Neural progenitor cell (in vitro differentiated cells): ENCODE results near the gene APIP. TPM values are rescaled to one million over a fixed set of nuclear protein-coding genes. Genes with fewer than 3 reads are reported as not detected.

Experiments used
- DNase-seq: peaks from one replicate; pipeline ENCODE4 v3.0.0-alpha.2; 2016; ENCODE audit warnings: low spot score
- H2AFZ ChIP-seq: fragments of 200-600 bp; sonication (generic); replicated peaks from 2 replicates; pipeline ENCODE4 v1.6.1; 2016; ENCODE audit warnings: antibody characterized with exemption
- H3F3A ChIP-seq: fragments of 200-600 bp; sonication (generic); 2 replicates; pipeline ENCODE4 v1.6.1; 2016; ENCODE audit warnings: antibody characterized with exemption, low read depth
- H3K27ac ChIP-seq: fragments of 200-600 bp; sonication (generic); 2 replicates; pipeline ENCODE4 v1.5.1; 2016; ENCODE audit warnings: mild to moderate bottlenecking
- H3K27me3 ChIP-seq: fragments of 200-600 bp; sonication (generic); 2 replicates; pipeline ENCODE4 v1.6.1; 2016; ENCODE audit warnings: mild to moderate bottlenecking, moderate library complexity
- H3K36me3 ChIP-seq: fragments of 200-600 bp; sonication (generic); 2 replicates; pipeline ENCODE4 v1.5.1; 2016
- H3K4me1 ChIP-seq: fragments of 200-600 bp; sonication (generic); 2 replicates; pipeline ENCODE4 v1.6.1; 2016; ENCODE audit warnings: mixed run types
- H3K4me2 ChIP-seq: fragments of 200-600 bp; sonication (generic); 2 replicates; pipeline ENCODE4 v1.6.1; 2016
- H3K4me3 ChIP-seq: fragments of 200-600 bp; sonication (generic); 2 replicates; pipeline ENCODE4 v1.5.1; 2016
- H3K79me2 ChIP-seq: fragments of 200-600 bp; sonication (generic); 2 replicates; pipeline ENCODE4 v1.6.1; 2016; ENCODE audit warnings: low read depth
- H3K9ac ChIP-seq: fragments of 200-600 bp; sonication (generic); 2 replicates; pipeline ENCODE4 v1.6.1; 2016
- H3K9me3 ChIP-seq: fragments of 200-600 bp; sonication (generic); 2 replicates; pipeline ENCODE4 v1.5.1; 2016; ENCODE audit warnings: low read depth
- H4K20me1 ChIP-seq: fragments of 200-600 bp; sonication (generic); 2 replicates; pipeline ENCODE4 v1.6.1; 2016; ENCODE audit warnings: low read depth
- H3K27ac Mint-ChIP-seq: 3 replicates; pipeline ENCODE4 v1.8.0; 2021; ENCODE audit warnings: mixed read lengths
- H3K27me3 Mint-ChIP-seq: 2 replicates; pipeline ENCODE4 v1.8.0; 2022; ENCODE audit warnings: low read depth, mild to moderate bottlenecking, inconsistent platforms, moderate library complexity, mixed read lengths; ENCODE audit not compliant: insufficient read depth
- H3K36me3 Mint-ChIP-seq: 3 replicates; pipeline ENCODE4 v1.8.0; 2021; ENCODE audit warnings: mixed read lengths
- H3K4me1 Mint-ChIP-seq: 3 replicates; pipeline ENCODE4 v1.8.0; 2021; ENCODE audit warnings: mixed read lengths
- H3K4me3 Mint-ChIP-seq: 3 replicates; pipeline ENCODE4 v1.8.0; 2021; ENCODE audit warnings: mild to moderate bottlenecking, moderate library complexity, mixed read lengths
- H3K9me3 Mint-ChIP-seq: 3 replicates; pipeline ENCODE4 v1.8.0; 2020; ENCODE audit warnings: mixed read lengths
- CTCF ChIP-seq: fragments of 200-600 bp; sonication (generic); IDR thresholded peaks from 2 replicates; pipeline ENCODE4 v1.5.1; 2017; ENCODE audit warnings: antibody characterized with exemption, mild to moderate bottlenecking
- EZH2 ChIP-seq: fragments of 200-600 bp; sonication (generic); IDR thresholded peaks from 2 replicates; pipeline ENCODE4 v1.6.1; 2017; ENCODE audit warnings: antibody characterized with exemption, mild to moderate bottlenecking, moderate library complexity
- EZH2phosphoT487 ChIP-seq: fragments of 200-600 bp; sonication (generic); IDR thresholded peaks from 2 replicates; pipeline ENCODE4 v1.6.1; 2017; ENCODE audit warnings: antibody characterized with exemption
- total RNA-seq: library from RNA; depleted of rRNA; stranded (reverse); fragments of >200 nt; gene quantifications from 2 replicates; pipeline ENCODE4 v1.2.3, GENCODE V29; 2015; ENCODE audit warnings: low replicate concordance

Gene APIP
- total RNA-seq, 1 donor from 2014 or later = 28.7 TPM

DNA sequence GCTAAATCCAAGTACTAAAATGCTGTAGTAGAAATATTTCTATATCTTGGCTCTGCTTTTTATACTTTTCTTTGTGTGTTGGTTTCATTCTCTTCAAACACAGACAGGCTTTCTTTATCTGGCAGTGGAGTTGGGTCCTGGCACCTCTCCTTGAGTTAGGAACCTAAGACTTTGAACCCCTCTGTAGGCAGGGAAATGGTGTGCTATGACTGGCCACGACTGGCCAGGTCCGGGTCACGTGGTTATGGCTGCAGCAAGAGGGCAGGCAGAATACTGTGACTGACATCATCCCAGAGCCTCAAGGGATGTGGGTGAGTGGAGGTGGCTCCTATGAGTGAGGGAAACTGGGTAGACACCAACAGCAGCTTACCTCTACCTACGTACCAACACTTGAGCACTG lies 42.0 kb downstream of the APIP start:
- H3K27me3 Mint-ChIP-seq = no peaks in the 10 kb centered on the region
- Histone ChIP-seq H3K9me3 (no peaks in the 10 kb centered on the region), H3K4me1 (no peaks in the 10 kb centered on the region), H3K36me3 (peaks cover 3% of the 10 kb centered on the region), H3K4me3 (no peak overlapping the region), H2AFZ (no peak overlapping the region), H3K27me3 (no peaks in the 10 kb centered on the region), H3K4me2 (no peak overlapping the region), H3K27ac (no peak overlapping the region), H3K79me2 (no peaks in the 10 kb centered on the region), H4K20me1 (no peaks in the 10 kb centered on the region), H3K9ac (no peak overlapping the region), H3F3A (no peaks in the 10 kb centered on the region)
- peaks cover 17% of the 10 kb centered on the region for H3K36me3 Mint-ChIP-seq
- no peak overlapping the region for H3K27ac Mint-ChIP-seq
- H3K4me1 Mint-ChIP-seq = peaks cover under 1% of the 10 kb centered on the region
- peaks cover 5% of the 10 kb centered on the region for H3K9me3 Mint-ChIP-seq
- no peak overlapping the region for H3K4me3 Mint-ChIP-seq
- DNase-seq = no peak
- TF ChIP-seq EZH2phosphoT487 (no peak), EZH2 (no peak), CTCF (no peak)

DNA sequence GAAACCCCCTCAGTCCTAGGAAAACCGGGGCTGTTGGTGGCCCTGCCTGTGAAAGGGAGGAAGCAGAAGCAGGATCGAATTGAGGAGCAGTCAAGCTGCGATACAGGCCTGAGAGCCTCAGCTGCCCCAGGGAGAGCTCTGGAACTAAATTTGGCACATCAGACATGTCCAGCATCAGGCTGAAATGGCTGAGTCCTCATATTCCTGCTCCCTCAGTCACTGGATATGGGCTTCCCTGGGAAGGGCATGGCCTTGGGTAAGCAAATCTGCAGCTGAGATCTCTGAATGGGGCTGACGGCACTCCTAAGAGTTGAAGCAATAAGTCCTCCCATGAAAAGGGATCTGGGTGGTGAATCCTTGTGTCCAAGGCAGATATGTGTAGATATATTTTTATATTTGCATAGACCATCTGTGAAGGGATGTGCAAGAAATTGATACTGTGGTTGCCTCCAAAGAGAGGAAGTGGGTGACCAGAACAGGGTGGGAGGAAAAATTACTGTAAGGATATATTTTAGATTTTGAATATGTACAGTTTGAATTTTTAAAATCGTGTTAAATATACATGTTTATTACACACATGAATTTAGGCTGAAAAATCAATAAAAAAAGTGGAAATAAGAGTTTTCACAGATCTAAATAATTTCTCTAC lies 45.5 kb downstream of the APIP start:
- H3K27me3 Mint-ChIP-seq = no peaks in the 10 kb centered on the region
- H3K4me1 Mint-ChIP-seq = peaks cover 4% of the 10 kb centered on the region
- no peak for DNase-seq
- no peaks in the 10 kb centered on the region for H3K9me3 ChIP-seq
- H3F3A ChIP-seq = no peaks in the 10 kb centered on the region
- TF ChIP-seq EZH2phosphoT487 (no peak), CTCF (no peak), EZH2 (no peak)
- no peak overlapping the region for H3K9ac ChIP-seq
- no peak overlapping the region for H3K4me2 ChIP-seq
- peaks cover 19% of the 10 kb centered on the region for H3K36me3 Mint-ChIP-seq
- no peaks in the 10 kb centered on the region for H3K36me3 ChIP-seq
- H3K79me2 ChIP-seq = no peaks in the 10 kb centered on the region
- H2AFZ ChIP-seq = no peak overlapping the region
- no peaks in the 10 kb centered on the region for H4K20me1 ChIP-seq
- peaks cover 5% of the 10 kb centered on the region for H3K9me3 Mint-ChIP-seq
- no peak overlapping the region for H3K4me3 ChIP-seq
- no peaks in the 10 kb centered on the region for H3K27me3 ChIP-seq
- no peak overlapping the region for H3K27ac ChIP-seq
- H3K4me1 ChIP-seq = no peaks in the 10 kb centered on the region
- H3K4me3 Mint-ChIP-seq = no peak overlapping the region
- no peak overlapping the region for H3K27ac Mint-ChIP-seq

DNA sequence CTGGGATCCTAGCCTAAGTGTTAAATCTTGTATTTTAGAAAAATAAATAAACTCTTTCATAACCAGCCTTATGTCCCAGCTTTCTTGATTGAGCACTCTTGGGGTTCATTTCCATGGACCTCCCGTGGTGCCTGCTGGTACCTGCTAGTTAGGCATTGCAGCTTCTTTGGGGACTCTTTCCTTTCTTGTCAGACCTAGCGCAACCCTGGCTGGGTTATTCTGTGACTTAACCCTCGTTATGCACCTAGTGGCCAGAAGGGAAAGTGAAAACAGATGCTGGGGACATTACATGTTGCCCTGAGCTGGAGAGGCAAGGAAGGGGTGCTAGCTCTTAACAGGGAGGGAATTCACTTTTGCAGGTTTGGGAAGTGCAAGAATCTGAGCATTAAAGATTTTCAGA lies 46.8 kb downstream of the APIP start:
- Histone ChIP-seq H4K20me1 (no peaks in the 10 kb centered on the region), H3K36me3 (no peaks in the 10 kb centered on the region), H2AFZ (no peak overlapping the region), H3K27ac (no peak overlapping the region), H3K27me3 (no peaks in the 10 kb centered on the region), H3K9me3 (no peaks in the 10 kb centered on the region), H3F3A (no peaks in the 10 kb centered on the region), H3K4me3 (no peak overlapping the region), H3K4me1 (no peaks in the 10 kb centered on the region), H3K9ac (no peak overlapping the region), H3K4me2 (no peak overlapping the region), H3K79me2 (no peaks in the 10 kb centered on the region)
- H3K27ac Mint-ChIP-seq = no peak overlapping the region
- peak; percentile 30 for DNase-seq
- H3K9me3 Mint-ChIP-seq = no peaks in the 10 kb centered on the region
- peaks cover 8% of the 10 kb centered on the region for H3K36me3 Mint-ChIP-seq
- peak; percentile 38 for TF ChIP-seq CTCF
- no peak for TF ChIP-seq EZH2
- TF ChIP-seq EZH2phosphoT487 = no peak
- H3K4me3 Mint-ChIP-seq = no peak overlapping the region
- H3K27me3 Mint-ChIP-seq = no peaks in the 10 kb centered on the region
- H3K4me1 Mint-ChIP-seq = peaks cover 4% of the 10 kb centered on the region
